Dedifferentiated amniotic fluid mesenchymal stem cell (primary cell): ENCODE measurements around the gene RABIF.
"Not testable (repeated sequence)": the region's sequence is repeated elsewhere in the genome, so short reads cannot be mapped to it uniquely, and the experiment has no call there.

ENCODE experiments used
- DNase-seq: peaks from one replicate; pipeline ENCODE4 v3.0.0-alpha.2; 2016; ENCODE audit errors: extremely low spot score

RABIF gene

DNA sequence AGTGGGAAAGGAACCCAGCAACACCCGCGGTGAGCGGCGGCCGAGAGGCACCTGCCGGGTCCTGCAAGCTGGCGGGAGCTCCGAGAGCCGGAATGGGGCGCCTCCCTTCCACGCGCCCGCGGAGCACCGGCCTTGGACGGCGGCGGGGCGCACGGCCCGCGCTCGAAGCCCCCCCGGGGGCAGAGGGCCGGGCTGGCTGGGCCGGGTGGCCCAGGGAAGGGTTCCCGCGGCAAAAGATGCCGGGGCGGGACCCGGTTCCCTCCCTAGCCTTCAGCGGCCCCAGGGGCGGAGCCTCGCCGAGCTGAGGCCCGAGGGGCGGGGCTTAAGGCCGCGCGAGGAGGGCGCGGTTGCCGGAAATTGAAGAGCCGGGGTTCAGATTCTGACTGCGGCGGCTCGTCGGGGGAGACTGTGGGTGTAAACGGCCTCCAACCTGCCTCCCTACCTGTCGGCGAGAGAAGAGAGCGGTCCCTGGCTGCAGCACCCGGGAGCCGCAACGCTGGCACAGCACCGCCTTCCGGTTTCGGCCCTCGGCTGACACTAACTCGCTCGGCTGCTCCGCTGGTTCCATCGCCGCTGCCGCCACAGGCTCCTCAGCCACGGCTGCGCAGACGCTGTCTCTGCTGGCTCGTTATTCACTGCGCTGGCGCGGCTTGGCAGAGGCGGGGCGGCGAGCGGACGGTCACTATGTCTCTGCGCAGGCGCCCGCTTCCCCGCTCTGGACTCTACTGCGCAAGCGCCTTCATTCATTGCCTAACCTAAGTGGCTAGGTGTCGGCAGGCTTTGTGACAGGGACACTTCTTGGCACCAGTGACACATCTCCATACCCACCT is at the start of gene RABIF:
Gene RABIF, minus strand, starts transcription at position 619 of the 830 bp plus-strand sequence. Its CDS starts 51 bp downstream, at position 568.
- peak; percentile 96 for DNase-seq

DNA sequence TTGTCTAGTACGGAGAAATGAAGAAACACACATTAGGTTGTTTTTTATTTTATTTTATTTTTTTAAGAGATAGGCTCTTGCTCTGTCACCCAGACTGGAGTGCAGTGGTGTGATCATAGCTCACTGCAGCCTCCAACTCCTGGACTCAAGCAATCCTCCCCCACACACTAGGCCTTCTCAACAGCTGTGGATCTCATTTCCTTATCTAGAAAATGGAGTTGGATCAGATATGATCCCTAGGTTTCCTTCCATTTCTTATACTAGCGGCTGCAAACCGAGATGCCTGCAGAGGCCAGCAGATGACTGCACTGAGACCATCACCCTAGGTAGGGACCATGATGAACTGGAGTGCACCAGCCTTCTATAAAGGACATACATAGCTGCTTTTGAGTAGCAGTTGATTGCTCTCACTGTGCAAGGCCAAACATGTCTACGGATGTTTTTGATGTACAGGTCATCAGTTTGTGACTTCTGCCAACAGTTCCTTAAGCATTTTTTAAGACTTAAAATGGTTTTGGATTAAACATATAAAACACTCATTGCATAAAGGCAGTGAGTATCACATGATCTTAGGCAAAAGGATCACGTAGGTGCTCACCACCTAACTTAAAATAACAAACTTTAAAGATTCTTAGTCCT is 49.5 kb upstream of the RABIF start:
- DNase-seq: no peak

DNA sequence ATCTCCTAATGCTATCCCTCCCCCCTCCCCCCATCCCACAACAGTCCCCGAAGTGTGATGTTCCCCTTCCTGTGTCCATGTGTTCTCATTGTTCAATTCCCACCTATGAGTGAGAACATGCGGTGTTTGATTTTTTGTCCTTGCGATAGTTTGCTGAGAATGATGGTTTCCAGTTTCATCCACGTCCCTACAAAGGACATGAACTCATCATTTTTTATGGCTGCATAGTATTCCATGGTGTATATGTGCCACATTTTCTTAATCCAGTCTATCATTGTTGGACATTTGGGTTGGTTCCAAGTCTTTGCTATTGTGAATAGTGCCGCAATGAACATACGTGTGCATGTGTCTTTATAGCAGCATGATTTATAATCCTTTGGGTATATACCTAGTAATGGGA is 47.5 kb upstream of the RABIF start:
- DNase-seq: not testable (repeated sequence)

DNA sequence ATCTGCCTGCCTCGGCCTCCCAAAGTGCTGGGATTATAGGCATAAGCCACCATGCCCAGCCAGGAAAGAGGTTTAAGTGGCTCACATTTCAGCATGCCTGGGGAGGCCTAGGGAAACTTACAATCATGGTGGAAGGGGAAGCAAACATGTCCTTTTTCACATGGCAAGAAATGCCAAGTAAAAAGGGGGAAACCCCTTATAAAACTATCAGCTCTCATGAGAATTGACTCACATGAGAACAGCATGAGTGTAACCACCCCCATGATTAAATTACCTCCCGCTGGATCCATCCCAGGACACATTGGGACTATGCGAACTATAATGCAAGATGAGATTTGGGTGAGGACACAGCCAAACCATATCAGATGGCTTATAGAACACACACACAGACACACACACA is 46.9 kb upstream of the RABIF start:
- no peak for DNase-seq

DNA sequence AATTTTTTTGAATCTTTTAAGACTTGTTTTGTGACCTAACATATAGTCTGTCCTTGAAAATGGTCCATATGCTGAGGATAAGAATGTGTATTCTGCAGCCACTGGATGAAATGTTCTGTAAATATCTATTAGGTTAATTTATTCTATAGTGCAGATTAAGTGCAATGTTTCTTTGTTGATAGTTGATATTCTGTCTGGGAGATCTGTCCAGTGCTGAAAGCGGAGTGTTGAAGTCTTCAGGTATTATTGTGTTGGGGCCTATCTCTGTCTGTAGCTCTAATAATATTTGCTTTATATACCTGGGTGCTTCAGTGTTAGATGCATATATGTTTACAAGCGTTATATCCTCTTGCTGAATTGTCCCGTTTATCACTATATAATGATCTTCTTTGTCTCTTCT is 45.8 kb upstream of the RABIF start:
- no peak for DNase-seq

DNA sequence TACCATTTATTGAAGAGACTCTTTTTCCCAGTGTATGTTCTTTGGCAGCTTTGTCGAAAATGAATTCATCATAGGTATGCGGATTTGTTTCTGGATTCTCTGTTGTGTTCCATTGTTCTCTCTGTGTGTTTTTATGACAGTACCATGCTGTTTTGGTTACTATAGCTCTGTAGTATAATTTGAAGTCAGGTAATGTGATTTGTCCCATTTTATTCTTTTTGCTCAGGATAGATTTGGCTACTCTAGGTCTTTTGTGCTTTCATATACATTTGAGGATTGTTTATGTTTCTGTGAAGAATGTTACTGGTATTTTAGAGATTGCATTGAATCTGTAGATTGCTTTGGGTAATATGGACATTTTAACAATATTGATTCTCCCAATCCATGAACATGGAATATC is 43.5 kb upstream of the RABIF start:
- no peak for DNase-seq

DNA sequence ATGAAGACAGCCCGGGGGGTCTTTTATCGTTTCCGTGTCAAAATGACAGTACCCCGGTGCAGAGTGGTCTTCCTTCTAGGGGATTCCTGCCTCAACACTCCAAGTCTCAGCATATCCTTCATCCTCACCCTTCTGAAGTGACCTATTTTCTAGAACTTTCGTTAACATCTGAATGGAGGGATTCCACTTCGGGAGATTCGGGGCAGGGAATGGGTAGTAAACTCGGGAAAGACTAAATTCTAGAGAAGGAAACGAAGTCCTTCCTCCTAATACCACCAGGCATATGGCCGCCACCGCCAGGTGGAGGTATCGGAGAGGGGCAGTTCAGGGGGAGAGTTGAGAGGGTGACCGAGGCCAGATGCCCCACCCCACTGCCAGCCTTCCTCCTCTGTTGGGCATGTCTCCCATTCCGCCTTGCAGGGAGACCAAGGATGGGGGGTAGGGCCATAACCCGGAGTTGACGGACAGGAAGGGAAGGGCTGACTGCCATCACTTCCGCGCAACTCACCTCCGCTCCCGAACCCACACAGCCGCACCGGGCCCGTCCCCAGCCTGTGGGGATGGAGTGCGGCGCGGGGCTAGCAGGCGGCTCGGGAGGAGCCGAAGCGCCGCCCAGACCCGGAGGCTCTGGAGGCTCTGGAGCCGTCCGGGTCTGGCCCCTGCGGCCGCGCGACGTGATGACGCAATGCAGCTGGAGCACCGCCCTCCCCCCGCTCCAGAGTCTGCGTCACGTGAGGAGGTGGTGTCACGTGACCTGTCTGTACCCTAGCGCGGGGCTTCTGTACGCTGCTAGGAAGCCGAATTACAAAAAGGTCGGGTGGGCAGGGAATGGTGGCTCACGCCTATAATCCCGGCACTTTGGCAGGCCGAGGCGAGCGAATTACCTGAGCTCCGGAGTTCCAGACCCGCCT is 37.9 kb upstream of the RABIF start, which contains the start of gene KLHL12:
Gene KLHL12, minus strand, starts transcription at position 654 of the 911 bp plus-strand sequence. CDS start 2,072 bp downstream, outside the sequence.
- peak; percentile 93 for DNase-seq

DNA sequence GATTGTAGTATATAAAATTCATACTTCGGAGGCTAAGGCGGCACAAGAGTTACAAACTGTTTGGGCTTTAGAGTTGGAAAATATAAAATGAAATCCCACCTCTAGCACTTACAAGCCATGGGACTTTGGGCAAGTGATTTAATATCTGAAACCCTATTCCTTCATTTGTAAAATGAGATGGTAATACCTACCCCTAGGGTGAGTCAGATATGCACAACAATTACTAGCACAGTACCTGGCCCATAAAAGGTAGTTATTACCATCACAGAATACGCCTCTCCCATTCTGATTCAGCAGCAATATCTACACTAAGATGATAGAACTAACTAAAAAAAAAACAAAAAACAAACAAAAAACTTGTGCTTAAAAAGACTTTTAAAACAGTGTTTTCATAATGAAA is 34.6 kb upstream of the RABIF start:
- no peak for DNase-seq

DNA sequence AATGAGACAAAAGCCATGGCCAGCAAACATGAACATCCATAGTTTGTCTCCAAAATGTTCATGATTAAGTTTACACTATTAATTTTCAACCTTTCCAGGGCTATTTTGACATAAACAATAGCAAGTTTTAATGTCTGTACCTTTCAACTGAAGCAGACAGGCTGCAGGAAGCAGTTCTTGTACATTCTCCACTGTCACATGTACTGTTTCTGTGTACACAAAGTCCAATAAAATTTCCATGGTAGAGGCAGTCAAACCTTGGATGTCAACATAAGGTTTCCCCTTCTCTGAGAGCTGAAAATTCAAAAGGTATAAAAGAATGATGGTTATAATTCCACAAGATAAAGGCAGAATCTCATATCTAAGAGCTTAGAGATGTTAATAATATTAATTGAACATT is 30.7 kb upstream of the RABIF start:
- no peak for DNase-seq

DNA sequence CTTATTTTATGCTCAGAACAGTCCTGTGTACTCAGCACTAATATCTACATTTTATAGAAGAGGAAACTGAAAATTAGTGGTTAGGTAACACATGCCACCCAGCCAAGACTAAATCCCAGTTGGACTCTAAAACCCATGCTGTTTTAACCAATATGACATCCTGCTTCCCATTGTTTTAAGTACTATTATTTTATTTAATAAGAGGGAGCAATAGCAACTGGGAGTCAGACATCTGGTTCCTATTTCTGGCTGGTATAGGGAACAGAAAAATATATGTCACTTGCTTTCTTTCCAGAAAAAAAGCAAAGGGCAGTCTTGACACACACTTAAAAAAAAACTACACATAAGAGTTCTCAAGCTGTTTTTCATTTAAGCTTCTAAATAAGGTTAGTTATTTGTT is 26.2 kb upstream of the RABIF start:
- no peak for DNase-seq

DNA sequence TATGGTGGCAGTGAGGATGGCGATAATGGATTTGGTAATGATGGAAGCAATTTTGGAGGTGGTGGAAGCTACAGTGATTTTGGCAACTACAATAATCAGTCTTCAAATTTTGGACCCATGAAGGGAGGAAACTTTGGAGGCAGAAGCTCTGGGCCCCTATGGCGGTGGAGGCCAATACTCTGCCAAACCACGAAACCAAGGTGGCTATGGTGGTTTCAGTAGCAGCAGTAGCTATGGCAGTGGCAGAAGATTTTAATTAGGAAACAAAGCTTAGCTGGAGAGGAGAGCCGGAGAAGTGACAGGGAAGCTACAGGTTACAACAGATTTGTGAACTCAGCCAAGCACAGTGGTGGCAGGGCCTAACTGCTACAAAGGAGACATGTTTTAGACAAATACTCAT is 23.5 kb upstream of the RABIF start:
- DNase-seq: not testable (repeated sequence)

DNA sequence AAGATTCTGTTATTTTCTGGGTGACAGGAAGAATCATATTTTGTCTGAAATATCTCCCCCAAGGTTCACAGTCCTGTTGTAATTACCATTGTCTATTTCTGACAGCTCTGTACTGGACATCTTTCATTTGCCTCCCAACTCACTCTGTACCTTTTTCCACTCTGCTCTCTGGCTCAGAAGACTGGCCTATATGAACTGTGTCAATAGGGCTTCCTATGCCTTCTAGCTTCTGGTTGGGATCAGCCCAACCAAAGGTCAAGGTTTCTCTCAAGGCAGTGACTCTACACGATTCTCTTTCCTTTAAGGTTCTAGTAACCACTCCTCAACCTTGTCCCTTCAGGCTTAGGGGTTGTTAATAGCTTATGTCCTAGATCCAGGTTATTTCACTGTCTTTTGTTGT is 20.5 kb upstream of the RABIF start:
- no peak for DNase-seq

DNA sequence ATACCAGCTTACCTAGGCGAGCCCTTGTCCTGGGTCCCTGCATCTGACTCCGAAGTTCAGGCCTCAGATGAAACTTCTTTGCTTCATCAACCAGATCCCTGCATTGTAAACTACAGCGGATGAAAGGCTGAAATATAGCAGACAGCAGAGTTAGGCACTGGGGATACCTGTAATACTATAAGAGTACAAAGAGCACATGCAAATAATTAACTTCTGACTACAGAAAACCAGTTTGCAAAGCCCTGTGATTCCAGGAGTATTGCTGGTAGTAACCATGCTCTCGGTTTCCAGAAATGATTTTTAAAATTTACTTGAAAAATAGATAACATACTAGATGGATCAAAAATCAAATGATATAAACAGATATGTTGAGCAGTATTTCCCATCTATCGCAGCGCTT is 20.0 kb upstream of the RABIF start:
- DNase-seq: no peak

DNA sequence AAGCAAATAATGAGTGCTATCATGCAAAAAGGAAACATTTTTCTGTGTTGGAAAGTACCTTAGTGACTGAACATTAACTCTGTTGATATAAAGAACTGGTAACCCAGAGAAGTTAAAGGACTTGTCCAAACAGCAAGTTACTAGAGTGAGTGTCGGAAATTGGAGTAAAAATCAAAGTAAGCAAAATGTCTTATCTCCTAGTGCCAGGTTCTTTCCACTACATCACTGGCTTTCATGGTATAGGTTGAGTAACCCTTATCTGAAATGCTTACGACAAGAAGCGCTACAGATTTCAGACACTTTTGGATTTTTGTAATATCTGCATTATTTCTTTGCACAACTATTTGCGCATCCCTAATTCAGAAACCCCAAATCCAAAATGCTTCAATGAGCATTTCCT is 16.4 kb upstream of the RABIF start:
- no peak for DNase-seq

DNA sequence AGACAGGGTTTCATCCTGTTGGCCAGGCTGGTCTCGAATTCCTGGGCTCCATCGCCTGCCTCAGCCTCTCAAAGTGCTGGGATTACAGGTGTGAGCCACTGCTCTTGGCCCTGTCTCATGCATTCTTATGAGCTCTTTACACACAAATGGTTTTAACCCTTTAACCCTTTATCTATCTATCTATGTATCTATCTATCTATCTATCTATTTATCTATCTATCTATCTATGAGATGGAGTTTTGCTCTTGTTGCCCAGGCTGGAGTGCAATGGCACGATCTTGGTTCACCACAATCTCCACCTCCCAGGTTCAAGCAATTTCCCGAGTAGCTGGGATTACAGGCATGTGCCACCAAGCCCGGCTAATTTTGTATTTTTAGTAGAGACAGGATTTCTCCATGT is 14.9 kb upstream of the RABIF start:
- DNase-seq: not testable (repeated sequence)

DNA sequence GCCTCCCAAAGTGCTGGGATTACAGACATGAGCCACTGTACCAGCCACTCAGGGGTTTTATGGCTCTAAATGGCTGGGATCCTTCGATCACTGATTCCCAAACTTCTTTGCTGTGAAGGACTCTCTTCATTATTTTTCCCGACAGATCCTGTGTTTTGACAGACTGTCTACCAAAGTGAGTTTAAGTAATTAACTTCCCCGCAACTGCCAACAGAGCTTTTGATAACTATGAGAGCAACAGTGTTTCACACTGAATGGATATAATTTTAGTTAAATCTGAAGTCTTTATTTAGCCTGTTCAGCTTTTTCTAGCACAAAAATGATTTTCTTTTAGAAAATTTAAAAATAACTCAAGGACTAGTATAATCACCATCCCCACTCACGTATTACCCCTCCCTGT is 12.6 kb upstream of the RABIF start:
- no peak for DNase-seq

DNA sequence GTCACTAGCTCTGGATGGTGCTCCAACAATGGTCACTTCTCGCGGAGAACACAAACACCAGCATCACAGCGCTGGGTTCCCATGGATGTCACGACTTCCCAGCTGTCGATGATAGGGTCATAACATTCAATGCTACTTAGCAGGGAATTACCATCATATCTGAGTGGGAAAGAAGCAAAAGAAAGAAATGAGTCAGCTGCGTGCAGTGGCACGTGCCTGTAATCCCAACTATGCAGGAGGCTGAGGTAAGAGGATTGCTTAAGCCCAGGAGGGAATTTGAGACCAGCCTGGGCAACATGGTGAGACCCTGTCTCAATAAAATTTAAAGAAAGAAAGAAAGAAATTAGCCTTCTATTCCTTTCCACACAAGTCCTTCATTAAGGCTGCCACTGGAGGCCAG is 3.6 kb upstream of the RABIF start:
- DNase-seq: no peak

DNA sequence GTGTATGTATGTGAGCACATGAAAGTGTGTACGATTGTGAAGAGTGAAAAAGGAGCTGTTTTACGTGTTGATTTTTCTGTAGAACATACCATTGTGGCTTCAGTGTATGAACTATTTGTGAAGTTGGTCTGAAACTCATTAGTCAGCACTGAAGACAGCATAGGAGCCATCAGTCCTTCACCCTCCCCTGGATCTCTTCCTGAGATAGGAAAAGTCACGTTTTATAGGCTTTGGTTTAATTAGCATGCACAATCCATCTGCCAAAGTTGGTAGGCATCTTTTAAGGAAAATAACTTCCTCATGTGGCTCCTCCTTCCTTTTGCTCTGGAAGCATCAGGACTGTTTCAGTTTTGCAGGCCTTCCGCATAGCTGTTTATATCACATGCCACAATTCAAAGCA is 1.4 kb upstream of the RABIF start:
- DNase-seq: no peak

DNA sequence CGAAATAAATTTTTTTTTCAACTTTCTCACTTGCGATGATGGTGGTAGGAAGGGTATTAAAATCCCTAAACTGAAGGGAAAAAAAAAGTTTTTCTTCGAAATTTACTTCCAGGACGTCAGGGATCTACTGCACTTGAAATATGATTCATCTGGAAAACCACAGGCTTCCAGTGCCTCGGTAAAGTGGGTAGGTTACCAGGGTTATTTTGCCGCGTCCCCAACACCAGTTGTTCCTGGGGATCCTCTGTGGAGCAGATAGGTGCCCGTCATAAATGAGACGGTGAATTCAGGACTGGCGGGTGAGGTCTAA is 773 bp downstream of the RABIF start:
- DNase-seq: no peak

DNA sequence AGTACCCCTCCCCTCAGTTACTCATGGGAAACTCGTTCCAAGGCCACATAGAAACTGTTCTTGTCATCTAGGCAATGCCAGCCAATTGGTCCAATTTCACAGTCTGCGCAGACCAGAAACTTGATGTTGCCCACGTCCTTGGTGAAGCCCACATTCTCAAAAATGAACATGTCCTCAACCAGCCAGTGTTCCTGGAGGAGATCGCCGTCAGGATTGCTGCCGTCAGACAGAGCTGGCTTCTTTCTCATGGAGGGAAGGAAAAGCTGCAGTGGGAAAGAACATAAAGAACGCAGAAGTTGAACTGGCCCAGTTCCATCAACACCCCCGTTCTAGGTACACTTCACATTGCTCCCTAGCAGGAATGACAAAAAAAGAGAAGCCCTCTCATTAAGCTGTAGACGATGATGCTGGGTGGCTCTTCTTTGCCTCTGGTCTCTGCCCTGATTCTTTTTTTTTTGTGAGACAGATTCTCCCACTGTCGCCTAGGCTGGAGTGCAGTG is 7.9 kb downstream of the RABIF start:
- DNase-seq: no peak

DNA sequence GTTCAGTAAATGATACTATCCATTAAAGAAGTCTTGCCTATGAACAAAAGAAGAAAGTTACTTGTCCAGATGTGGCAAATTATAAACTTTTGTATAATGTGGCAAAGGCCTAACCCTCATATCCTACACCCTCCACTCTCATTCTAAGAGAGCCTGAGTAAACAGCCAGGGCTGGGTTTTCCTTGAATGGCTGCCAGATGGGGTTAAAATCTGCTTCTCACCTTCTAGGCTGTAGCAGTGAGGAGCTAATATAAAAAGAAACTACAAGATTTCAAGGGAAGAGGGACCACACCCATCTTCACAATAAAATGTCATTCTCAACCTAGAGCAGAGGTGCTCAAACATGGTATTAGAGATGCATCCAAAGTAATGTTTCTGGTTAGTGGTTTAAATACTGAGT is 8.9 kb downstream of the RABIF start:
- DNase-seq: no peak

DNA sequence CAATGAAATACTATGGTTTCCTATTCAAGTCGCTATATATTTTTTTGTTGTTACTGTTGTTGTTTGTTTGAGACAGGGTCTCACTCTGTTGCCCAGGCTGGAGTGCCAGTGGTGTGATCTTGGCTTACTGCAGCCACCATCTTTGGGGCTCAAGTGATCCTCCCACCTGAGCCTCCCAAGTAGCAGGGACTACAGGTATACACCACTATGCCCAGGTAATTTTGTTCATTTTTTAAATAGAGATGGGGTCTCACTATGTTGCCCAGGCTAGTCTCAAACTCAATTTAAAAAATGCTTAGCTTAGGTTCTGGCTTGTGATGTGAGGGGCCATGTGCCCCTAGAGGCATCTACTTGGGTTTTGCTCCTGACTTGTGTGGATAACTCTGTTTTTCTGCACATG is 9.8 kb downstream of the RABIF start:
- no peak for DNase-seq
